Bronchial epithelial cell (primary cell): ENCODE data around the gene NUCB2. TPM values are rescaled to one million over a fixed set of nuclear protein-coding genes. Genes with fewer than 3 reads are reported as not detected.

Source experiments
- DNase-seq: peaks from one replicate; pipeline ENCODE4 v3.0.0-alpha.2; 2010; ENCODE audit warnings: low read depth
- FAIRE-seq: peaks from 2 replicates; lab custom pipeline; 2011; peaks lifted over from hg19 to GRCh38; lab: Jason Lieb, UNC
- H3K27me3 ChIP-seq: 2 replicates; pipeline ENCODE4 v1.5.1; 2011; ENCODE audit warnings: low read length; ENCODE audit not compliant: control insufficient read depth, insufficient read depth
- H3K36me3 ChIP-seq: 2 replicates; pipeline ENCODE4 v1.5.1; 2011; ENCODE audit warnings: low read length; ENCODE audit not compliant: control insufficient read depth, insufficient read depth
- H3K4me3 ChIP-seq: 2 replicates; pipeline ENCODE4 v1.5.1; 2011; ENCODE audit warnings: mild to moderate bottlenecking, low read depth, low read length, control low read depth
- CTCF ChIP-seq: IDR thresholded peaks from 2 replicates; pipeline ENCODE4 v1.5.1; 2011; ENCODE audit warnings: mild to moderate bottlenecking, moderate library complexity, low read length, control low read depth, inconsistent platforms; ENCODE audit not compliant: insufficient read depth, severe bottlenecking
- total RNA-seq: library from RNA; depleted of rRNA; stranded (reverse); fragments of >200 nt; gene quantifications from 2 replicates; pipeline ENCODE4 v1.2.1, GENCODE V29; 2014

Gene NUCB2
- total RNA-seq, 1 donor from 2014 or later, result 47.7 TPM

DNA sequence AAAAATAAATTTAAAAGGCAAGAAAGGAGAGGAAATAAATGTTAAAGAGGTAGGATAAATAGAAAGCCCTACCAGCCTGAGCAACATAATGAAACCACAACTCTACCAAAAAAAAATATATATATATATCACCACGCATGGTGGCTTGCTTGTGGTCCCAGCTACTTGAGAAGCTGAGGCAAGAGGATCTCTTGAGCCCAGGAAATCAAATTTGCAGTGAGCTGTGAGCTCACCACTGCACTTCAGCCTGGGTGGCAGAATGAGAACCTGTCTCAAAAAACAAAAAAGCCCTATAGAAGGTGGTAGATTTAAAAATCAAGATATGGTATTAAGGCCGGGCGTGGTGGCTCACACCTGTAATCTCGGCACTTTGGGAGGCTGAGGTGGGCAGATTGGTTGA, 10.5 kb downstream of the NUCB2 start:
- Histone ChIP-seq H3K4me3 (no peak overlapping the region), H3K36me3 (no peaks in the 10 kb centered on the region), H3K27me3 (no peaks in the 10 kb centered on the region)
- DNase-seq, result no peak
- FAIRE-seq, result no peak
- TF ChIP-seq CTCF, result no peak

GRCh38 chr11:17291710-17292109, 15.2 kb downstream of the NUCB2 start:
- DNase-seq, result no peak
- Histone ChIP-seq H3K27me3 (no peaks in the 10 kb centered on the region), H3K4me3 (no peak overlapping the region), H3K36me3 (peaks cover 1% of the 10 kb centered on the region)
- FAIRE-seq, result no peak
- TF ChIP-seq CTCF, result no peak

- Histone ChIP-seq H3K36me3 (peaks cover 1% of the 10 kb centered on the region), H3K27me3 (no peaks in the 10 kb centered on the region), H3K4me3 (no peak overlapping the region)
- FAIRE-seq (no peak), DNase-seq (no peak)
- no peak for TF ChIP-seq CTCF
Observed at GRCh38 chr11:17293311-17293710, 16.8 kb downstream of the NUCB2 start.

GRCh38 chr11:17294033-17294432, 17.5 kb downstream of the NUCB2 start:
- Histone ChIP-seq H3K27me3 (no peaks in the 10 kb centered on the region), H3K4me3 (no peak overlapping the region), H3K36me3 (peaks cover 1% of the 10 kb centered on the region)
- DNase-seq (no peak), FAIRE-seq (no peak)
- no peak for TF ChIP-seq CTCF

DNA sequence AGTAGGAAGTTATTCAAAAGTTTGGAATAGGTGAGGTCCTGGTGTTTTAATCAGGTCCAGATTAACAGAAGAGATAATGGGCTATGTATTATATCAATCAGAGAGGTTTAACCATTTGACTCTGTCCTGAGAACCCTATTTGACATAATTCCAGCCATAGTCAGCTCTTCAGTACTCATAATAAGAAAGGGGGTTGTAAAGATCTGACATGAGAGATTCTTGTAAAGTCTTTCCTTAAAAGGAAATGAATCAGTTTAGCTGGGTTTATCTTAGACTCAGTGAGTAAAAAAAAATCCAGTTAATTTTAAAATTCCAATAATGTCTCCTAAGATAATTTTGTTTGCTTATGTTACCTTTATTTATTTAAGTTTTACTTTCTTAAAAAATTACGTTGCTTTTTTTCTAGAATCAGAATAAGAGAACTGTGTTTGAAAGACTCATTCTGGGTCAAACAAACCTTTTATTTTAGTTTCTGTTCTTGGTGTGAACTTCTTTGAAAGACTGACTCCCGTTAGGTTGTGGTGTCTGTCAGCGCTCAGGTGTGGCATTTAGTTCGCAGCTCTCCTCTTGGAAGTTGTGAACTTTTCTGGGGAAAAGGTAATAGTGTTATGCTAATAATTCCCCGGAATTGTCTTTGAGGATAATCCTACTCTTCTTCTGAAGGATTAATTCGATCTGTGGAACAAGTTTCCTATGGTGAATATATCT, 20.5 kb downstream of the NUCB2 start:
- H3K4me3 ChIP-seq, result no peak overlapping the region
- peaks cover 2% of the 10 kb centered on the region for H3K36me3 ChIP-seq
- H3K27me3 ChIP-seq, result no peaks in the 10 kb centered on the region
- no peak for TF ChIP-seq CTCF
- DNase-seq (no peak), FAIRE-seq (no peak)

DNA sequence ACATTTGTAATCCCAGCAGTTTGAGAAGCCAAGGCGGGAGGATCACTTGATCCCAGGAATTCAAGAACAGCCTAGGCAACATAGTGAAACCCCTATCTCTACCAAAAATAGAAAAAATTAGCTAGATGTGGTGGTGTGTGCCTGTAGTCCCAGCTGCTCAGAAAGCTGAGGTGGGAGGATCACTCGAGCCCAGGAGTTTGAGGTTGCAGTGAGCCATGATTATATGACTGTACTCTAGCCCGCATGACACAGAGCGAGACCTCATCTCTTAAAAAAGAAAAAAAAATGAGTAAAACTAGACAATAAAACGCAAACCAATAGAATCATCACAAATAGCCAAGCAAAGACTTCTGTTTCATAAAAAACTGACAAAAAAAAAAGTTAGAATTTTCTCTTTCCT, 21.8 kb downstream of the NUCB2 start:
- DNase-seq (no peak), FAIRE-seq (no peak)
- Histone ChIP-seq H3K36me3 (peaks cover 2% of the 10 kb centered on the region), H3K4me3 (no peak overlapping the region), H3K27me3 (no peaks in the 10 kb centered on the region)
- no peak for TF ChIP-seq CTCF
